ENCODE results near the gene C1QTNF2. TPM values are rescaled to one million over a fixed set of nuclear protein-coding genes. Genes with fewer than 3 reads are reported as not detected.

Gene C1QTNF2
- total and polyA plus RNA-seq, 10 of the 15 experiments (the other 5 are each of a cell fraction or from before 2014, with no cell fraction given), result not detected

DNA sequence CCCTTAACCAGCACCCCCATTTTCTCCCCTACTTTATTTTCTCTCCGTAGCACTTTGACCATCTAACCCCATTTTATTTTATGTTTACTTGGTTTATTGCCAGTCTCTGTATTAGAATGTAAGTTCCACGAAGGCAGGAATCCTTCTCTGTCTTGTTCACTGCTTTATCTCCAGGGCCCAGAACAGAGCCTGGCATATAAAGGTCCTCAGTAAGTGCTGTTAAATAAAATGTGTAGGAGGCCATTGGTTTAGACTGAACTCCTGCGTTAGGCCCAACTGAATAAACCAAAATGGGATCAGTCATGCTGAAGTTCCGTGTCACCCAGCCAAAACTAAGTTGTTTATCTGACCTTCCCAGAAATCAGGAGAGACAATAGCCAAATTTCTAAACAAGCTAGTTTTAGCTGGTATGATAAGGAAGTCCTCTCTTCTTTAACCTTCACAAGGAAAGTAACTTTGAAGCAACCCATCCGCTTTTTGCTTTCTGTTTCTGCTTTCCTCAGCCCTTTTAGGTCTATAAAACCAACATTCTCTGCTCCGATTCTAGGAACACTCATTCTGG is 29.0 kb downstream of the C1QTNF2 start:
- no peak overlapping the region for H3K4me2 ChIP-seq (ENCODE audit: control insufficient read depth, insufficient read depth)
- H3K27ac ChIP-seq (ENCODE audit: control insufficient read depth, insufficient read depth), result no peak overlapping the region
- DNase-seq (ENCODE audit: low read depth, low spot score) (no peak), FAIRE-seq (no peak), ATAC-seq (no peak)
- H3K9ac ChIP-seq (ENCODE audit: control insufficient read depth, insufficient read depth, low read length), result no peak overlapping the region
- H3K27me3 ChIP-seq (replicated peaks in 1 of 2; ENCODE audit: control insufficient read depth in 2 of 2, insufficient read depth in 2 of 2, low read length in 1 of 2), result no peaks in the 10 kb centered on the region
- TF ChIP-seq ZBED1 (IDR thresholded peaks at IDR 0.05; ENCODE audit: borderline replicate concordance), result no peak
- TF ChIP-seq, protein P1, sequence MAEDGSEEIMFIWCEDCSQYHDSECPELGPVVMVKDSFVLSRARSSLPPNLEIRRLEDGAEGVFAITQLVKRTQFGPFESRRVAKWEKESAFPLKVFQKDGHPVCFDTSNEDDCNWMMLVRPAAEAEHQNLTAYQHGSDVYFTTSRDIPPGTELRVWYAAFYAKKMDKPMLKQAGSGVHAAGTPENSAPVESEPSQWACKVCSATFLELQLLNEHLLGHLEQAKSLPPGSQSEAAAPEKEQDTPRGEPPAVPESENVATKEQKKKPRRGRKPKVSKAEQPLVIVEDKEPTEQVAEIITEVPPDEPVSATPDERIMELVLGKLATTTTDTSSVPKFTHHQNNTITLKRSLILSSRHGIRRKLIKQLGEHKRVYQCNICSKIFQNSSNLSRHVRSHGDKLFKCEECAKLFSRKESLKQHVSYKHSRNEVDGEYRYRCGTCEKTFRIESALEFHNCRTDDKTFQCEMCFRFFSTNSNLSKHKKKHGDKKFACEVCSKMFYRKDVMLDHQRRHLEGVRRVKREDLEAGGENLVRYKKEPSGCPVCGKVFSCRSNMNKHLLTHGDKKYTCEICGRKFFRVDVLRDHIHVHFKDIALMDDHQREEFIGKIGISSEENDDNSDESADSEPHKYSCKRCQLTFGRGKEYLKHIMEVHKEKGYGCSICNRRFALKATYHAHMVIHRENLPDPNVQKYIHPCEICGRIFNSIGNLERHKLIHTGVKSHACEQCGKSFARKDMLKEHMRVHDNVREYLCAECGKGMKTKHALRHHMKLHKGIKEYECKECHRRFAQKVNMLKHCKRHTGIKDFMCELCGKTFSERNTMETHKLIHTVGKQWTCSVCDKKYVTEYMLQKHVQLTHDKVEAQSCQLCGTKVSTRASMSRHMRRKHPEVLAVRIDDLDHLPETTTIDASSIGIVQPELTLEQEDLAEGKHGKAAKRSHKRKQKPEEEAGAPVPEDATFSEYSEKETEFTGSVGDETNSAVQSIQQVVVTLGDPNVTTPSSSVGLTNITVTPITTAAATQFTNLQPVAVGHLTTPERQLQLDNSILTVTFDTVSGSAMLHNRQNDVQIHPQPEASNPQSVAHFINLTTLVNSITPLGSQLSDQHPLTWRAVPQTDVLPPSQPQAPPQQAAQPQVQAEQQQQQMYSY (CRISPR knock-in tag; IDR thresholded peaks at IDR 0.05), result no peak
- TF ChIP-seq POLR2A (IDR thresholded peaks at IDR 0.05; ENCODE audit: low read depth, low read length), result no peak
- TF ChIP-seq ZNF622 (IDR thresholded peaks at IDR 0.05), result no peak
- TF ChIP-seq, protein P2, sequence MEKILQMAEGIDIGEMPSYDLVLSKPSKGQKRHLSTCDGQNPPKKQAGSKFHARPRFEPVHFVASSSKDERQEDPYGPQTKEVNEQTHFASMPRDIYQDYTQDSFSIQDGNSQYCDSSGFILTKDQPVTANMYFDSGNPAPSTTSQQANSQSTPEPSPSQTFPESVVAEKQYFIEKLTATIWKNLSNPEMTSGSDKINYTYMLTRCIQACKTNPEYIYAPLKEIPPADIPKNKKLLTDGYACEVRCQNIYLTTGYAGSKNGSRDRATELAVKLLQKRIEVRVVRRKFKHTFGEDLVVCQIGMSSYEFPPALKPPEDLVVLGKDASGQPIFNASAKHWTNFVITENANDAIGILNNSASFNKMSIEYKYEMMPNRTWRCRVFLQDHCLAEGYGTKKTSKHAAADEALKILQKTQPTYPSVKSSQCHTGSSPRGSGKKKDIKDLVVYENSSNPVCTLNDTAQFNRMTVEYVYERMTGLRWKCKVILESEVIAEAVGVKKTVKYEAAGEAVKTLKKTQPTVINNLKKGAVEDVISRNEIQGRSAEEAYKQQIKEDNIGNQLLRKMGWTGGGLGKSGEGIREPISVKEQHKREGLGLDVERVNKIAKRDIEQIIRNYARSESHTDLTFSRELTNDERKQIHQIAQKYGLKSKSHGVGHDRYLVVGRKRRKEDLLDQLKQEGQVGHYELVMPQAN (conservative IDR thresholded peaks at IDR 0.05), result no peak
- TF ChIP-seq TCF12 (IDR thresholded peaks at IDR 0.05; ENCODE audit: low read depth, low read length), result no peak
- TF ChIP-seq, protein P3, sequence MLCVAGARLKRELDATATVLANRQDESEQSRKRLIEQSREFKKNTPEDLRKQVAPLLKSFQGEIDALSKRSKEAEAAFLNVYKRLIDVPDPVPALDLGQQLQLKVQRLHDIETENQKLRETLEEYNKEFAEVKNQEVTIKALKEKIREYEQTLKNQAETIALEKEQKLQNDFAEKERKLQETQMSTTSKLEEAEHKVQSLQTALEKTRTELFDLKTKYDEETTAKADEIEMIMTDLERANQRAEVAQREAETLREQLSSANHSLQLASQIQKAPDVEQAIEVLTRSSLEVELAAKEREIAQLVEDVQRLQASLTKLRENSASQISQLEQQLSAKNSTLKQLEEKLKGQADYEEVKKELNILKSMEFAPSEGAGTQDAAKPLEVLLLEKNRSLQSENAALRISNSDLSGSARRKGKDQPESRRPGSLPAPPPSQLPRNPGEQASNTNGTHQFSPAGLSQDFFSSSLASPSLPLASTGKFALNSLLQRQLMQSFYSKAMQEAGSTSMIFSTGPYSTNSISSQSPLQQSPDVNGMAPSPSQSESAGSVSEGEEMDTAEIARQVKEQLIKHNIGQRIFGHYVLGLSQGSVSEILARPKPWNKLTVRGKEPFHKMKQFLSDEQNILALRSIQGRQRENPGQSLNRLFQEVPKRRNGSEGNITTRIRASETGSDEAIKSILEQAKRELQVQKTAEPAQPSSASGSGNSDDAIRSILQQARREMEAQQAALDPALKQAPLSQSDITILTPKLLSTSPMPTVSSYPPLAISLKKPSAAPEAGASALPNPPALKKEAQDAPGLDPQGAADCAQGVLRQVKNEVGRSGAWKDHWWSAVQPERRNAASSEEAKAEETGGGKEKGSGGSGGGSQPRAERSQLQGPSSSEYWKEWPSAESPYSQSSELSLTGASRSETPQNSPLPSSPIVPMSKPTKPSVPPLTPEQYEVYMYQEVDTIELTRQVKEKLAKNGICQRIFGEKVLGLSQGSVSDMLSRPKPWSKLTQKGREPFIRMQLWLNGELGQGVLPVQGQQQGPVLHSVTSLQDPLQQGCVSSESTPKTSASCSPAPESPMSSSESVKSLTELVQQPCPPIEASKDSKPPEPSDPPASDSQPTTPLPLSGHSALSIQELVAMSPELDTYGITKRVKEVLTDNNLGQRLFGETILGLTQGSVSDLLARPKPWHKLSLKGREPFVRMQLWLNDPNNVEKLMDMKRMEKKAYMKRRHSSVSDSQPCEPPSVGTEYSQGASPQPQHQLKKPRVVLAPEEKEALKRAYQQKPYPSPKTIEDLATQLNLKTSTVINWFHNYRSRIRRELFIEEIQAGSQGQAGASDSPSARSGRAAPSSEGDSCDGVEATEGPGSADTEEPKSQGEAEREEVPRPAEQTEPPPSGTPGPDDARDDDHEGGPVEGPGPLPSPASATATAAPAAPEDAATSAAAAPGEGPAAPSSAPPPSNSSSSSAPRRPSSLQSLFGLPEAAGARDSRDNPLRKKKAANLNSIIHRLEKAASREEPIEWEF (IDR thresholded peaks at IDR 0.05; ENCODE audit: insufficient replicate concordance, low read depth, low read length), result no peak
- TF ChIP-seq TARDBP (IDR thresholded peaks at IDR 0.05; ENCODE audit: borderline replicate concordance), result no peak
- TF ChIP-seq DPF2 (IDR thresholded peaks at IDR 0.05), result no peak
- no peak for TF ChIP-seq EGR1 (IDR thresholded peaks at IDR 0.05; ENCODE audit: borderline replicate concordance in 1 of 2, low read depth in 2 of 2, low read length in 2 of 2)
- ChIA-PET CTCF (interaction anchor here (0.8 to 10.5 kb wide), 5 partner anchors 14 to 318 kb away, joined by 3 to 162 read pairs (median 37); no protein-coding TSS in a partner anchor), POLR2A (interaction anchor here (0.5 to 1.1 kb wide), 3 partner anchors 13 to 222 kb away, joined by 3 to 8 read pairs (median 3); partner anchors contain the start of gene PWWP2A), SMC1A (ENCODE audit: uncharacterized antibody, unreplicated experiment) (interaction anchor here (0.6 to 13.7 kb wide), 7 partner anchors 16 to 318 kb away, joined by 3 to 149 read pairs (median 3); partner anchors contain the start of gene FABP6), RAD21 (ENCODE audit: unreplicated experiment) (interaction anchor here (5.1 to 6.4 kb wide), 2 partner anchors 142 to 318 kb away, joined by 66 to 81 read pairs; no protein-coding TSS in a partner anchor)
- no peaks in the 10 kb centered on the region for H3K9me3 ChIP-seq (replicated peaks; ENCODE audit: control insufficient read depth, insufficient read depth, low read length)
- H3K79me2 ChIP-seq (ENCODE audit: control insufficient read depth, insufficient read depth, low read length), result no peaks in the 10 kb centered on the region
- 52% methylated on average over 6 of the region's 6 CpGs for WGBS (ENCODE audit: insufficient coverage, insufficient replicate concordance, low lambda C conversion rate, missing lambda C conversion rate)
- intact Hi-C loops (cut with micrococcal nuclease; ENCODE audit: unreplicated experiment) (no loop called here), in situ Hi-C loops (cut with MboI) (loop anchor here (10.0 kb wide), 1 partner anchor 267 kb away; no protein-coding TSS in a partner anchor)
- H3K36me3 ChIP-seq (ENCODE audit: control insufficient read depth in 2 of 2, insufficient read depth in 2 of 2, low read length in 1 of 2), result no peaks in the 10 kb centered on the region
- no peak overlapping the region; the same call in 1 of the 2 replicates for H2AFZ ChIP-seq (ENCODE audit: control insufficient read depth, low read depth, low read length)
- no TSS peak for BruUV-seq (replicated peaks)
- no peak overlapping the region for H3K4me3 ChIP-seq
- H3K4me1 ChIP-seq (ENCODE audit: control insufficient read depth, insufficient read depth, low read length), result no peaks in the 10 kb centered on the region
- H4K20me1 ChIP-seq (ENCODE audit: control insufficient read depth, insufficient read depth), result no peaks in the 10 kb centered on the region

Data from GM12878 (cell line).